ENCODE data around the gene PCDH9. TPM values are rescaled to one million over a fixed set of nuclear protein-coding genes. Genes with fewer than 3 reads are reported as not detected.

PCDH9 gene
- total and polyA plus RNA-seq, 4 experiments from 2014 or later = 0.08 to 0.18 (median 0.14) TPM

DNA sequence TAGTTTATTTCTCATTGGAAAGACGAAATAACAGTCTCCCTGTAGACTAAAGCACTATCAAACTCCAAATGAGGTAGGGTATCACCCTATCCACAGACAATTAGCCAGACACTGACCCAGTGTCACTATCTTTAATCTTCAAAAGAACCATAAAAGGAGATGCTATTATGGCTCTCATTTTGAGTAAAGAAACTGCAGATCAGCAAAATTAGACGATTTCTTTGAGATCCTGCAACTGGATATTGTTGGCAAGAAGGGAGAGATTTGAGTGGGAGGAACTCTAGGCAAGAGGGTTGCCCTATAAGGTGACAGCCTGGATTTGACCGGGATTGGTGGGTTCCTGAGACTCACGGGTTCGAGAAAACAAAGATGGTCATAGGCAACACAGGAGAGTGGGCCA, 71.2 kb downstream of the PCDH9 start:
- intact Hi-C loops (cut with micrococcal nuclease) = no loop called here
- CTCF ChIA-PET (ENCODE audit: partially characterized antibody) = no interaction called here

DNA sequence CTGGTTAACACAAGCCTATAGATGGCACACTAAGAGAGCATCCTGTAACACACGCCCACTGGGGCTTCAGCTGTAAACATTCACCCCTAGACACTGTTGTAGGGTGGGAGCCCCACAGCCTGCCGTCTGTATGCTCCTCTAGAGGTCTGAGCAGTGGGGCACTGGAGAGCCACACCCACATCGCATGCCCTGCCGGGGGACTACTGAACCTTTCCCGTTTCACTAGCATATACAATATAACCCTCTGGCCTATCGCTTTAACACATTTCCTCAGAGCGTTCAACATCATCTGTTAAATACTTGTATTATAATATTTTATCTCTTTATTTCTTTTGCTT, 73.4 kb downstream of the PCDH9 start:
- no peaks in the 10 kb centered on the region for H3K9me3 ChIP-seq (ENCODE audit: control insufficient read depth in 1 of 2, low read length in 2 of 2)
- H3K4me3 ChIP-seq (ENCODE audit: low read length in 2 of 2) = no peak overlapping the region
- ChIA-PET POLR2A (ENCODE audit: partially characterized antibody) (no interaction called here), CTCF (ENCODE audit: partially characterized antibody) (no interaction called here)
- H3K27me3 ChIP-seq (ENCODE audit: insufficient read depth, low read length) = no peaks in the 10 kb centered on the region
- no peaks in the 10 kb centered on the region for H3K4me1 Mint-ChIP-seq
- H3K4me1 ChIP-seq (ENCODE audit: insufficient read depth, low read length) = no peaks in the 10 kb centered on the region
- no peaks in the 10 kb centered on the region for H3K36me3 ChIP-seq (ENCODE audit: insufficient read depth, low read length)
- DNase-seq = no peak
- H3K27ac Mint-ChIP-seq = no peak overlapping the region
- H3K36me3 Mint-ChIP-seq = no peaks in the 10 kb centered on the region
- no peak overlapping the region for H3K4me3 Mint-ChIP-seq
- no peaks in the 10 kb centered on the region for H3K27me3 Mint-ChIP-seq
- peaks cover 0 to 3% (median under 1%) of the 10 kb centered on the region in 8 donors for H3K9me3 Mint-ChIP-seq
- intact Hi-C loops (cut with micrococcal nuclease) = no loop called here
- no peak overlapping the region for H3K27ac ChIP-seq (ENCODE audit: low read depth, low read length)

More for the DNA sequence above, 71.2 kb downstream of the PCDH9 start:
- H3K27ac ChIP-seq (ENCODE audit: low read depth, low read length) = no peak overlapping the region
- peaks cover 0 to 3% (median 0%) of the 10 kb centered on the region in 8 donors for H3K9me3 Mint-ChIP-seq
- POLR2A ChIA-PET (ENCODE audit: partially characterized antibody) = no interaction called here
- no peaks in the 10 kb centered on the region for H3K27me3 Mint-ChIP-seq
- no peaks in the 10 kb centered on the region for H3K36me3 Mint-ChIP-seq
- no peaks in the 10 kb centered on the region for H3K27me3 ChIP-seq (ENCODE audit: insufficient read depth, low read length)
- DNase-seq = no peak
- no peaks in the 10 kb centered on the region for H3K9me3 ChIP-seq (ENCODE audit: control insufficient read depth in 1 of 2, low read length in 2 of 2)
- no peaks in the 10 kb centered on the region for H3K4me1 ChIP-seq (ENCODE audit: insufficient read depth, low read length)
- H3K4me3 ChIP-seq (ENCODE audit: low read length in 2 of 2) = no peak overlapping the region
- no peaks in the 10 kb centered on the region for H3K4me1 Mint-ChIP-seq
- no peak overlapping the region for H3K4me3 Mint-ChIP-seq
- H3K27ac Mint-ChIP-seq = no peak overlapping the region
- no peaks in the 10 kb centered on the region for H3K36me3 ChIP-seq (ENCODE audit: insufficient read depth, low read length)

DNA sequence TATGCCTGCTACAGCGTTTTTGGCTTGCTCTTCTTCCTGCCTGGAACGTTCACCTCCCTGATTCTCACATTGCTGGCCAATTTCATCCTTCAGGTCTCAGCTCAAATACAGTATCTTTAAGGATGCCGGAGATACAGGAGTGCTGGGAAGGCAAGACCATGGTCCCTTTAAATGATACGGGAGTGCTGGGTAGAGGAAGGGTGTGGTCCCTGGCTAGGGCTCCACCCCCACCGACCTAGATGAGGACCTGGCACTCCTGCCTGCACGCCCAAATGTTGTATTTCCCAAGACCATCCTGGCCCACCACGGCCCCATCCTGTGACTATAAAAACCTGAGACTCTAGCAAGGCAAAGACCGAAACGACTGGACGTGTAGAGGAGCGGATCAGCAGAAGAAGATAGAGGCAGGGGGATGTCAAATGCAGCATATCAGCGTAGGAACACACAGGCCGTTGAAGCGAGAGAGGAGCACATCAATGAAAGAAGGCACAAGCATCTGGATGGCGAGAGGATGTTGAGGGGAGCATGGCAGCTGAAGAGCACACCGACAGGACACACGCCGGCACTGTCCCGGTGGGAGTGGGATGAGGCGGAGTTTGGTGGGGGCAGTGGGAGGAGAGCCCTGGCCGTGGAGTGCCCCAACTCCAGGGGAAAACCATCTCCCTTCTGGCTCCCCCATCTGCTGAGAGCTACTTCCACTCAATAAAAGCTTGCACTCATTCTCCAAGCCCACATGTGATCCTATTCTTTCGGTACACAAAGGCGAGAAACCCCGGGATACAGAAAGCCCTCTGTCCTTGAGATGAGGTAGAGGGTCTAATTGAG, 74.0 kb downstream of the PCDH9 start:
- H3K27ac ChIP-seq (ENCODE audit: low read depth, low read length) = no peak overlapping the region
- no peaks in the 10 kb centered on the region for H3K36me3 Mint-ChIP-seq
- H3K9me3 ChIP-seq (ENCODE audit: control insufficient read depth in 1 of 2, low read length in 2 of 2) = no peaks in the 10 kb centered on the region
- no peaks in the 10 kb centered on the region for H3K27me3 Mint-ChIP-seq
- no peaks in the 10 kb centered on the region for H3K36me3 ChIP-seq (ENCODE audit: insufficient read depth, low read length)
- intact Hi-C loops (cut with micrococcal nuclease) = no loop called here
- H3K4me1 ChIP-seq (ENCODE audit: insufficient read depth, low read length) = no peaks in the 10 kb centered on the region
- no peak overlapping the region for H3K27ac Mint-ChIP-seq
- no peak overlapping the region for H3K4me3 ChIP-seq (ENCODE audit: low read length in 2 of 2)
- ChIA-PET POLR2A (ENCODE audit: partially characterized antibody) (no interaction called here), CTCF (ENCODE audit: partially characterized antibody) (no interaction called here)
- peak in 1 of 5 donors; percentile 19 for DNase-seq
- peaks cover 0 to 3% (median under 1%) of the 10 kb centered on the region in 8 donors for H3K9me3 Mint-ChIP-seq
- no peak overlapping the region for H3K4me3 Mint-ChIP-seq
- no peaks in the 10 kb centered on the region for H3K4me1 Mint-ChIP-seq
- H3K27me3 ChIP-seq (ENCODE audit: insufficient read depth, low read length) = no peaks in the 10 kb centered on the region

DNA sequence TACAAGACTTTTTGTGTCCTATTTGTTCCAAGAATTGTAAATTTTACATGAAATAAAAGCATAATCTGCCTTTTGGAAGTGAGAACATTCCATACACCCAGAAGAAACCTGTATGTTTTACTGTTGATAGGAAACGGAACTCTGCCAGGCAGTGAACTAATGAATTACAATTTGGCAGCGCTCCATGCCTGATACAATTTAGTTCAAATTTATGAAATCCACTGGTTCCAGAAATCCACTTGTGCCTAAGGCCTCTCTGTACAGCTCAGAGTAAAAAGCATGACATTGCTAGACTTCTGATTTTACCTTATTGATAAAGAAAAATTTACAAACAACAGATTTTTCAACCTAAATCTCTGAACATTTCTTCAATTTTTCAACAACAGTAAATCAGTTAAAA, 78.1 kb downstream of the PCDH9 start:
- no peak overlapping the region for H3K4me3 ChIP-seq (ENCODE audit: low read length in 2 of 2)
- intact Hi-C loops (cut with micrococcal nuclease) = no loop called here
- Mint-ChIP-seq H3K9me3 (peaks cover 0 to 5% (median 0%) of the 10 kb centered on the region in 8 donors), H3K4me1 (no peaks in the 10 kb centered on the region), H3K27ac (no peak overlapping the region), H3K27me3 (no peaks in the 10 kb centered on the region), H3K4me3 (no peak overlapping the region), H3K36me3 (no peaks in the 10 kb centered on the region)
- no peaks in the 10 kb centered on the region for H3K9me3 ChIP-seq (ENCODE audit: control insufficient read depth in 1 of 2, low read length in 2 of 2)
- no peaks in the 10 kb centered on the region for H3K4me1 ChIP-seq (ENCODE audit: insufficient read depth, low read length)
- no peak for DNase-seq
- H3K36me3 ChIP-seq (ENCODE audit: insufficient read depth, low read length) = no peaks in the 10 kb centered on the region
- no peaks in the 10 kb centered on the region for H3K27me3 ChIP-seq (ENCODE audit: insufficient read depth, low read length)
- ChIA-PET POLR2A (ENCODE audit: partially characterized antibody) (no interaction called here), CTCF (ENCODE audit: partially characterized antibody) (no interaction called here)
- no peak overlapping the region for H3K27ac ChIP-seq (ENCODE audit: low read depth, low read length)

DNA sequence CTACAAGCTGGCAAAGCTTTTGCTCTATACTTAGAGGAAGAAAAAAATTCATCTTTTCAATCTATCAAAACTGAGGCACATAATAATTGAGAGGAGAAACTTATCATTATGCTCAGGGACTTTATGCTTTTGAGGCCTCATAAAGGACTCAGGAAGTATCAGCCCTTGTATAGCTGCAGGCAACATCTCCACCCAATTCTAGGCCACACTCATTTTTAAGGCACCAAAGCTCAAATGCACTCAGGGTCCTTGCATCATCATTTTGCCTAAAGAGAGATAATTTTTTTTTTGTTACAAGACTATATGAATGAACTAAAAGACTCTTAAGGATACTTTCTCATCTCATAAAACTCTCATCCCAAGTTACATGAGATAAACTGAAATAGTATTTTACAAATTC, 78.5 kb downstream of the PCDH9 start:
- no peaks in the 10 kb centered on the region for H3K27me3 ChIP-seq (ENCODE audit: insufficient read depth, low read length)
- H3K4me1 Mint-ChIP-seq = no peaks in the 10 kb centered on the region
- intact Hi-C loops (cut with micrococcal nuclease) = no loop called here
- no peaks in the 10 kb centered on the region for H3K36me3 ChIP-seq (ENCODE audit: insufficient read depth, low read length)
- H3K27ac Mint-ChIP-seq = no peak overlapping the region
- no peak for DNase-seq
- H3K4me3 Mint-ChIP-seq = no peak overlapping the region
- H3K36me3 Mint-ChIP-seq = no peaks in the 10 kb centered on the region
- ChIA-PET POLR2A (ENCODE audit: partially characterized antibody) (no interaction called here), CTCF (ENCODE audit: partially characterized antibody) (no interaction called here)
- H3K9me3 ChIP-seq (ENCODE audit: control insufficient read depth in 1 of 2, low read length in 2 of 2) = no peaks in the 10 kb centered on the region
- H3K27ac ChIP-seq (ENCODE audit: low read depth, low read length) = no peak overlapping the region
- H3K4me1 ChIP-seq (ENCODE audit: insufficient read depth, low read length) = no peaks in the 10 kb centered on the region
- H3K9me3 Mint-ChIP-seq = peaks cover 0 to 5% (median 1%) of the 10 kb centered on the region in 8 donors
- H3K4me3 ChIP-seq (ENCODE audit: low read length in 2 of 2) = no peak overlapping the region
- H3K27me3 Mint-ChIP-seq = no peaks in the 10 kb centered on the region

DNA sequence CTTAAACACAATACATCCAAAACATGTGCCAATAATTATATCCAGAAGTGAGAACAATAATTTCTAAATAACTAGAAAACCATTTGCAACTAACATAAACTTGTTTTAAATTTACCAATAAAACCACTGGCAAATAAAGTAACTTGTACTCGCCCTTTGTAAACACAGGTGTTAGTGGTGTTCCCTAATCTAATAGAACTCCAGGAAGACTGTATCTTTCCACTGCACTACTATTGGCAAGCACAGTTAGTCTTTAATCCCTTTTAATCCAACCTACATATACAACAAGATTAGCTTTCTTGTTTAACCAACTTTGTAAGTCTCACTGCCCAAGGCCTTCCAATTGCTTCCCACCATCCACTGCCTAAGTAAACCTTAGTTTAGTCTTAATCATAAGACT, 79.5 kb downstream of the PCDH9 start:
- Histone ChIP-seq H3K9me3 (ENCODE audit: control insufficient read depth in 1 of 2, low read length in 2 of 2) (no peaks in the 10 kb centered on the region), H3K4me3 (ENCODE audit: low read length in 2 of 2) (no peak overlapping the region), H3K27me3 (ENCODE audit: insufficient read depth, low read length) (no peaks in the 10 kb centered on the region), H3K4me1 (ENCODE audit: insufficient read depth, low read length) (no peaks in the 10 kb centered on the region), H3K36me3 (ENCODE audit: insufficient read depth, low read length) (no peaks in the 10 kb centered on the region), H3K27ac (ENCODE audit: low read depth, low read length) (no peak overlapping the region)
- no peak overlapping the region for H3K4me3 Mint-ChIP-seq
- H3K27ac Mint-ChIP-seq = no peak overlapping the region
- peaks cover 0 to 4% (median 0%) of the 10 kb centered on the region in 8 donors for H3K9me3 Mint-ChIP-seq
- no peaks in the 10 kb centered on the region for H3K27me3 Mint-ChIP-seq
- H3K4me1 Mint-ChIP-seq = no peaks in the 10 kb centered on the region
- no peaks in the 10 kb centered on the region for H3K36me3 Mint-ChIP-seq
- DNase-seq = no peak
- intact Hi-C loops (cut with micrococcal nuclease) = no loop called here
- POLR2A ChIA-PET (ENCODE audit: partially characterized antibody) = no interaction called here
- CTCF ChIA-PET (ENCODE audit: partially characterized antibody) = no interaction called here

DNA sequence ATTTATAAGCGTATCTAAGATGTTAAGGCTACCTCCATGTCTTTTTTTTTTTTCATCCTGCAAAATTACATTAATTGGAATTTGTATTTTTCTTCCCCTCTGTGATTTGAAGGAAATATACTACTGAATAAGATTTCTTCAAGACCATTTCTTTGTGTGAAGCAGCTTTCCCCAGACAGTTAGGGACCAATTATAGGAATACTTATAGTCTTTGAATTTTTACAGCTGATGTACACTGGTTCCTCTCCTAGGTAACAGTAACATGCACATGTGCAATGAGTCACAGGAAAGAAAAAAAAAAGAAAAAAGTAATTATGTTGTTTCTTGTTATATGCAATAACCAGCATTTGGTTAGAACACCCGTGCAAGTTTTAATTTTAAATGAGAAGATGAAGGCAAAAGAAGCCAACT, 82.0 kb downstream of the PCDH9 start:
- Mint-ChIP-seq H3K9me3 (peaks cover 0 to 4% (median 0%) of the 10 kb centered on the region in 8 donors), H3K4me3 (no peak overlapping the region), H3K27ac (no peak overlapping the region), H3K4me1 (no peaks in the 10 kb centered on the region), H3K27me3 (no peaks in the 10 kb centered on the region), H3K36me3 (no peaks in the 10 kb centered on the region)
- no peaks in the 10 kb centered on the region for H3K36me3 ChIP-seq (ENCODE audit: insufficient read depth, low read length)
- H3K4me3 ChIP-seq (ENCODE audit: low read length in 2 of 2) = no peak overlapping the region
- no peaks in the 10 kb centered on the region for H3K27me3 ChIP-seq (ENCODE audit: insufficient read depth, low read length)
- CTCF ChIA-PET (ENCODE audit: partially characterized antibody) = no interaction called here
- POLR2A ChIA-PET (ENCODE audit: partially characterized antibody) = no interaction called here
- H3K9me3 ChIP-seq (ENCODE audit: control insufficient read depth in 1 of 2, low read length in 2 of 2) = no peaks in the 10 kb centered on the region
- H3K27ac ChIP-seq (ENCODE audit: low read depth, low read length) = no peak overlapping the region
- no peaks in the 10 kb centered on the region for H3K4me1 ChIP-seq (ENCODE audit: insufficient read depth, low read length)
- intact Hi-C loops (cut with micrococcal nuclease) = no loop called here
- DNase-seq = no peak

All from CD4-positive, alpha-beta memory T cell (primary cell).